Progenitor cell of endocrine pancreas (in vitro differentiated cells): ENCODE measurements around the gene LRRC3B. TPM values are rescaled to one million over a fixed set of nuclear protein-coding genes. Genes with fewer than 3 reads are reported as not detected.
"Not testable (repeated sequence)": the region's sequence is repeated elsewhere in the genome, so short reads cannot be mapped to it uniquely, and the experiment has no call there.

Source experiments
- DNase-seq: peaks from one replicate; pipeline ENCODE4 v3.0.0; 2021; ENCODE audit warnings: low spot score; ENCODE audit not compliant: unreplicated experiment
- H3K27ac Mint-ChIP-seq: 2 replicates; pipeline ENCODE4 v1.8.0; 2021; ENCODE audit warnings: mild to moderate bottlenecking, moderate library complexity, mixed read lengths
- H3K27me3 Mint-ChIP-seq: 2 replicates; pipeline ENCODE4 v1.8.0; 2021; ENCODE audit warnings: mixed read lengths
- H3K36me3 Mint-ChIP-seq: 2 replicates; pipeline ENCODE4 v1.8.0; 2022; ENCODE audit warnings: mixed read lengths; ENCODE audit not compliant: insufficient read depth
- H3K4me1 Mint-ChIP-seq: 2 replicates; pipeline ENCODE4 v1.8.0; 2021; ENCODE audit warnings: low read depth, mixed read lengths
- H3K4me3 Mint-ChIP-seq: 2 replicates; pipeline ENCODE4 v1.8.0; 2021; ENCODE audit warnings: low read depth, mild to moderate bottlenecking, moderate library complexity, mixed read lengths
- H3K9me3 Mint-ChIP-seq: 2 replicates; pipeline ENCODE4 v1.8.0; 2021; ENCODE audit warnings: low read depth, mixed read lengths
- total RNA-seq: library from RNA; stranded (reverse); gene quantifications from 2 replicates; pipeline ENCODE4 v1.2.1, GENCODE V29; 2021
- TF ChIP-seq, protein P1 (sequence below): fragments of 200-600 bp; sonication (generic); IDR thresholded peaks from one replicate; pipeline ENCODE4 v1.5.0; 2021; ENCODE audit warnings: antibody characterized with exemption, mild to moderate bottlenecking; ENCODE audit not compliant: unreplicated experiment

The LRRC3B gene
- total RNA-seq, 1 donor from 2014 or later = 0.29 TPM

DNA sequence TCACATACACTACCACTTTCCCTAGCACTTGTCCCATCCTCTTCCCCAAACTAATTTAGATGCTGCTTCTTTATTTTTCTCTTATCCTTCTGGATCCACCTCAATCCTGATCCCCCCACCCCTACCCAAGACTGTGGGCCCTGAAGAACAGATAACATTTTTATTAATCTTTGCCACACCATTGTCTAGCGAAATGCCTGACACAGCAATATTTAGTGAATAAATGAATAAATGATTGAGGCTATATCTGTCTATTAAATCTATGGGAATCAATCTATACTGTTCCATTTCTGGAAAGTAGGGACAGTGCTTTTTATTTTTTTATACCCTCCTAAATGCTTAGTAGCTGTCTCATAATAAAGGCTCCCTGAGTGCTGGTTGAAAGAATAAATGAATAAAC lies 32.9 kb upstream of the LRRC3B start:
- DNase-seq = no peak
- Mint-ChIP-seq H3K27me3 (peaks cover 4% of the 10 kb centered on the region), H3K4me1 (no peaks in the 10 kb centered on the region), H3K4me3 (no peak overlapping the region), H3K9me3 (no peaks in the 10 kb centered on the region), H3K27ac (no peak overlapping the region), H3K36me3 (no peaks in the 10 kb centered on the region)
- TF ChIP-seq, protein P1, sequence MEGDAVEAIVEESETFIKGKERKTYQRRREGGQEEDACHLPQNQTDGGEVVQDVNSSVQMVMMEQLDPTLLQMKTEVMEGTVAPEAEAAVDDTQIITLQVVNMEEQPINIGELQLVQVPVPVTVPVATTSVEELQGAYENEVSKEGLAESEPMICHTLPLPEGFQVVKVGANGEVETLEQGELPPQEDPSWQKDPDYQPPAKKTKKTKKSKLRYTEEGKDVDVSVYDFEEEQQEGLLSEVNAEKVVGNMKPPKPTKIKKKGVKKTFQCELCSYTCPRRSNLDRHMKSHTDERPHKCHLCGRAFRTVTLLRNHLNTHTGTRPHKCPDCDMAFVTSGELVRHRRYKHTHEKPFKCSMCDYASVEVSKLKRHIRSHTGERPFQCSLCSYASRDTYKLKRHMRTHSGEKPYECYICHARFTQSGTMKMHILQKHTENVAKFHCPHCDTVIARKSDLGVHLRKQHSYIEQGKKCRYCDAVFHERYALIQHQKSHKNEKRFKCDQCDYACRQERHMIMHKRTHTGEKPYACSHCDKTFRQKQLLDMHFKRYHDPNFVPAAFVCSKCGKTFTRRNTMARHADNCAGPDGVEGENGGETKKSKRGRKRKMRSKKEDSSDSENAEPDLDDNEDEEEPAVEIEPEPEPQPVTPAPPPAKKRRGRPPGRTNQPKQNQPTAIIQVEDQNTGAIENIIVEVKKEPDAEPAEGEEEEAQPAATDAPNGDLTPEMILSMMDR = no peak

DNA sequence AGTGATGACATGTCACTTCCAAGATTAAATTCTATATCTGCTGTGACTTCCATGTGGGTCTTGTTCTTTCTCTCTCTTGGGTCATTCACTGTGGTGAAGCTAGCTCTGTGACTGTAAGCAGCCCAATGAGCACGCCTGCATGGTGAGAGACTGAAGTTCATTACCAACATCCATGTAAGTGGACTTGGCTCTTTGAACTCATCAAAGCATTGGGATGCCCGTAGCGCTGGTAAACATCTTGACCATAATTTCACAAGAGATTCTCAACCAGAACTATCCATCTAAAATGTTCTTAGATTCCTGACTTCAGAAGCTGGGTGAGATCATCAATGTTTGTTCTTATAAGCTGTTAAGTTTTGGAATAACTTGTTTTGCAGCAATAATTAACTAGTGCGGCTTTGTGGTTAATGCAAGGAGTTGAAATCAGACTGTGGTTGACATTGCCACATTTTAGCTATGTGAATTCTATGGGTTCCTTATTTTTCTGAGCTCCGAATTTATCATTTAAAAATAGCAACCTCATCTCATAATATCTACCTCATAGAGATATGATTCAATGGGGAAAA lies 31.6 kb upstream of the LRRC3B start:
- Mint-ChIP-seq H3K27ac (no peak overlapping the region), H3K4me1 (no peaks in the 10 kb centered on the region), H3K27me3 (peaks cover 4% of the 10 kb centered on the region), H3K36me3 (no peaks in the 10 kb centered on the region), H3K4me3 (no peak overlapping the region), H3K9me3 (no peaks in the 10 kb centered on the region)
- DNase-seq = no peak
- TF ChIP-seq, protein P1 = no peak

DNA sequence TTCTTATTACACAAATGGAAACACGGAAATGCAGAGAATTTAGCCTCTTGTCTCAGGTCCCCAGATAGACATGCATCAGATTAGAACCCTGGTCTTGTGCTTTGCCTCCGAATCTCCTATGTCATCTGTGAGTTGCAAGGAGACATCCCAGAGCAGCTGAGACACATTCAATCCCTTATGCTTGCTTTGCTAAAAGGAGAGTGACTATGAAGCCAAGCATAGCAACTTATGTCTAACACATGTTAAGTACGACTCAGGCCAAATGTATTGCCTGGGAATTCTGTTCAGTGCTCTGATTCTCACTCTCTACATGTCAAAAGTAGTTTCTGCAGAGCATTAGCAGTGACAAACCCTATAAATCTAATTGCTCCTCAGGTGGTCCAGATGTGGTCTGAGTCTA lies 30.6 kb upstream of the LRRC3B start:
- H3K36me3 Mint-ChIP-seq = no peaks in the 10 kb centered on the region
- no peaks in the 10 kb centered on the region for H3K9me3 Mint-ChIP-seq
- no peak for DNase-seq
- peaks cover 4% of the 10 kb centered on the region for H3K27me3 Mint-ChIP-seq
- H3K4me3 Mint-ChIP-seq = no peak overlapping the region
- H3K27ac Mint-ChIP-seq = no peak overlapping the region
- H3K4me1 Mint-ChIP-seq = no peaks in the 10 kb centered on the region
- TF ChIP-seq, protein P1 = no peak

DNA sequence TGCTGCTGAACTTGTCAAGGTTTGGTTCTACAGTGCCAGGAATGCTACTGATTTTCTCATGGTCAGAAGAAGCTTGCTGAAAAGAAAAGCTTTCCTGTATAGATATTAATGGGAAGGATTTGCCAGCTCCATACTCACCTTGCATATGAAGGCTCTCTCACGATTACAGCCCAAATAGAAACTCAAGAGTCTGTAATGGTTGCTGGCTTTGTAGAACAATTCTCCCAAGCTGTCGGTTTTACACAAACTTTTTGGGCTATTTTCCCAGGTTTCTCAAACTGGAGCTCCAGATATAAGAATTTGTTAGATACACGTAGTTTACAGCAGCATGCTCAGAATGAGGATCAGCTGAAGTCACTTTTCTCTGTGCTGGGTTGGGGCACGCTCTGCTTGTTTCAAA lies 30.1 kb upstream of the LRRC3B start:
- H3K9me3 Mint-ChIP-seq = no peaks in the 10 kb centered on the region
- H3K27me3 Mint-ChIP-seq = peaks cover 4% of the 10 kb centered on the region
- H3K4me3 Mint-ChIP-seq = no peak overlapping the region
- DNase-seq = no peak
- no peaks in the 10 kb centered on the region for H3K36me3 Mint-ChIP-seq
- TF ChIP-seq, protein P1 = no peak
- no peak overlapping the region for H3K27ac Mint-ChIP-seq
- no peaks in the 10 kb centered on the region for H3K4me1 Mint-ChIP-seq

DNA sequence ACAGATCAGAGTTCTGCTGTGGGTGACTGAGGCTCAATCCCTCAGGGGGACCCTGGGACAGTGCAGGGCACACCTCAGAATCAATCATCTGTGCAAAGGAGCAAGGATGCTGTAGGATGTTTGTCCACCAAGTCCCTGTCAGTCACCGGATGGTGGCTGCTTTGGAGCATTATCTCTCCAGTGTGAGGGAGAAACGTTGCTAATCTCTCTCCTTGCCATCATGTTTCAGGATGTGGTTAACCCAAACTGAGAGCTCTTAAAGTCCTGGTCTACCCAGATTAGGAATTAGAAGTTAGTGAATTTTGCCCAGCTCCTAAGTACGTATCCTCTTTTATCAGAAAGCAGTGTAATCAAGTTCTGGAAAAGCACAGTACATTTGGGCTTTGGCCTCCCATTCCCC lies 26.2 kb upstream of the LRRC3B start:
- Mint-ChIP-seq H3K4me3 (no peak overlapping the region), H3K36me3 (no peaks in the 10 kb centered on the region), H3K4me1 (no peaks in the 10 kb centered on the region), H3K27ac (no peak overlapping the region), H3K27me3 (peaks cover 3% of the 10 kb centered on the region), H3K9me3 (no peaks in the 10 kb centered on the region)
- TF ChIP-seq, protein P1 = no peak
- DNase-seq = no peak

- DNase-seq, H3K4me3 Mint-ChIP-seq, H3K27me3 Mint-ChIP-seq, H3K4me1 Mint-ChIP-seq, H3K27ac Mint-ChIP-seq, H3K36me3 Mint-ChIP-seq: not testable (repeated sequence)
- peaks cover 16% of the 10 kb centered on the region for H3K9me3 Mint-ChIP-seq
Measured at GRCh38 chr3:26603311-26603710, 19.3 kb upstream of the LRRC3B start.

DNA sequence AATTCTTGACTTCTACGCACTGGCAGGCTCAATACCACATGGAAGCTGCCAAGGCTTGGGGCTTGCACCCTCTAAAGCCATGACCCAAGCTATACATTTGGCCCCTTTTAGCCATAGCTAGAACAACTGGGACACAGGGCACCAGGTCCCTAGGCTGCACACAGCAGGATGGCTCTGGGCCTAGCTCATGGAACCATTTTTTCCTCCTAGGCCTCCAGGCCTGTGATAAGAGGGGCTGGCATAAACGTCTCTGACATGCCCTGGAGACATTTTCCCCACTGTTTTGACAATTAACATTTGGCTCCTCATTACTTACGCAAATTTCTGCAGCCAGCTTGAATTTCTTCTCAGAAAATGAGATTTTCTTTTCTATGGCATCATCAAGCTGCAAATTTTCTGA lies 18.8 kb upstream of the LRRC3B start:
- H3K4me3 Mint-ChIP-seq, H3K27me3 Mint-ChIP-seq, H3K36me3 Mint-ChIP-seq, DNase-seq, H3K27ac Mint-ChIP-seq, H3K4me1 Mint-ChIP-seq: not testable (repeated sequence)
- peaks cover 16% of the 10 kb centered on the region for H3K9me3 Mint-ChIP-seq
